NCI-H1092 (cell line): ENCODE data around the gene DTX1.
"Not testable (repeated sequence)": the region's sequence is repeated elsewhere in the genome, so short reads cannot be mapped to it uniquely, and the experiment has no call there.

Experiments used
- DNase-seq: peaks from one replicate; lab custom pipeline; 2025; lab: John Stamatoyannopoulos, UW

Gene DTX1

GRCh38 chr12:113114447-113115178 is 58.1 kb downstream of the DTX1 start:
- DNase-seq, result no peak

GRCh38 chr12:113115455-113116126 is 59.1 kb downstream of the DTX1 start:
- DNase-seq, result no peak

- no peak for DNase-seq
Measured at GRCh38 chr12:113116875-113117274, 60.3 kb downstream of the DTX1 start.

DNA sequence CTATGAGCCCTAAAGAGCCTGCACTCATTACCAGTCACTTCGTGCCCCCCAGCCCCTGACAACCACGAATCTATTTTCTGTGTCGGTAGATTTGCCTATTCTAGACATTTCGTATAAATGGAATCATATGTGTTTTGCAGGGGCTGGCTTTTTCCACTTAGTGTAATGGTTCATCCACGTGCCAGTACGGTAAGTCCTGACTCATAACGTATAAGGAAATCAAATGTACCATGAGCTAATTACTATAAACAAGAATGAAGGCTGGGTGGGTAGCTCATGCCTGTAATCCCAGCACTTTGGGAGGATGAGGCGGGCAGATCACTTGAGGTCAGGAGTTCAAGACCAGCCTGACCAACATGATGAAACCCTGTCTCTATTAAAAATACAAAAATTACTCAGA is 61.2 kb downstream of the DTX1 start:
- DNase-seq, result not testable (repeated sequence)

DNA sequence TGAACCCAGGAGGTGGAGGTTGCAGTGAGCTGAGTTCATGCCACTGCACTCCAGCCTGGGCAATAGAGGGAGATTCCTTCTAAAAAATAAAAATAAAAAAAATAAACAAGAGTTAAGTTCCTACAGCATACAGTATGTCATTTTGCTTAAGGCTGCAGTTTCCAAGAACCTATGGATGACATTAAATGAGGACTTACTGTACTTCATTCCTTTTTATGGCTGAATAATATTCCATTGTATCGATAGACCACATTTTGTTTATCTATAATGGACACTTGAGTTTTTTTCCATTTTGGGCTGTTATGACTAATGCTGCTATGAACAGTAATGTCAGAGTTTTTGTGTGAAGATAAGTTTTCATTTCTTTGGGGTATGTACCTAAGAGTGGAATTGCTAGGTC is 61.6 kb downstream of the DTX1 start:
- DNase-seq, result no peak

GRCh38 chr12:113119980-113120669 is 63.6 kb downstream of the DTX1 start:
- no peak for DNase-seq

DNA sequence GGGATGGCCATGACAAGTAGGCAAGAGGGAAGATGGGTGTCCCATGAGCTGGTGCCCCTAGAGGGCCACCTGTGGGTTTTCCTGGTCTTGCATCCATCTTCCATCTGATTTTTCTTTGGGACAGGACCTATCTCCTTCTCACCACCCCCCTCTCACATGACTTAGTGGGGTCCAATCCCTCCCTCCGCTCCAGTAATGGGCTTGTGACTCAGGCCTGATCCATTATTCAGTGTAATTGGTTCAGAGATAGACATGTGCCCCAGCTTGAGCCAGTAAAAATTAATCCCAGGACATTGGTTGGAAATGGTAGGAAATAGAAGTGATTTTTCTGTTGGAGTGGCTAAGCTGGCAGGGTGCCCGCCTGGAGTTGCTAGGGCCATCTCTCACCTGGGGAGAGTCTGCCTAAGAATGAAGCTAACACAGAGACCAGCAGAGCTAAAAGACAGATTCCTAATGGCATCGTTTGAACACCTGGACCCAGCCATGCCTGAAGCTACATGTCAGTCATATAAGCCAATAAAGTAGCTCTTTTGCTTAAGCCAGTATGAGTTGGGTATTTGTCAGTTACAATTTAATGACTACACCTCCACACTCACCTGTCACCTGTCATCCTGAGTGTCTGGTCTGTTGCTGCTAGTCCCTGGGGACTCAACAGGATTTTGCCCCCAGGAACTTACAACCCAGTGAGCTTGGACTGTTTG is 64.3 kb downstream of the DTX1 start:
- DNase-seq, result no peak

DNA sequence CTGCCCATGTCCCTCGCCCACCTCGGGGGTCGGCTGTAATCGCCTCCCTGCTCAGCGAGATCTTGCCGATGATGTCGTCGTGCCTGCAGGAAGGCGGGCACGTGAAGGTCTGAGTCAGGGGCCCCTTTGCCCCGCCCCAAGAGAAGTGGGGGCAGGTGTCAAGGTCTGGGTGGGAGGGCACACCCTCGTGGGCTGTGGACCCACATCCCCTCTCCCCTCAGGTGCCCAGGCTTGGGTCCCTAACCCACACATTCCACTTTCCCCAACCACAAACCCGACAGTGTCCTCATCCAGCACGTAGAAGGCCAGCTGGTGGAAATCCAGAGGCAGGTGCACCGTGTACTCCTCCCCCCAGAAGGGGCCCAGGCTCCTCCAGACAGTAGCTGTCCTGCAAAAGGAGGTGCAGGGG is 71.3 kb downstream of the DTX1 start:
- DNase-seq, result no peak

GRCh38 chr12:113128802-113129663 is 72.5 kb downstream of the DTX1 start:
- no peak for DNase-seq

DNA sequence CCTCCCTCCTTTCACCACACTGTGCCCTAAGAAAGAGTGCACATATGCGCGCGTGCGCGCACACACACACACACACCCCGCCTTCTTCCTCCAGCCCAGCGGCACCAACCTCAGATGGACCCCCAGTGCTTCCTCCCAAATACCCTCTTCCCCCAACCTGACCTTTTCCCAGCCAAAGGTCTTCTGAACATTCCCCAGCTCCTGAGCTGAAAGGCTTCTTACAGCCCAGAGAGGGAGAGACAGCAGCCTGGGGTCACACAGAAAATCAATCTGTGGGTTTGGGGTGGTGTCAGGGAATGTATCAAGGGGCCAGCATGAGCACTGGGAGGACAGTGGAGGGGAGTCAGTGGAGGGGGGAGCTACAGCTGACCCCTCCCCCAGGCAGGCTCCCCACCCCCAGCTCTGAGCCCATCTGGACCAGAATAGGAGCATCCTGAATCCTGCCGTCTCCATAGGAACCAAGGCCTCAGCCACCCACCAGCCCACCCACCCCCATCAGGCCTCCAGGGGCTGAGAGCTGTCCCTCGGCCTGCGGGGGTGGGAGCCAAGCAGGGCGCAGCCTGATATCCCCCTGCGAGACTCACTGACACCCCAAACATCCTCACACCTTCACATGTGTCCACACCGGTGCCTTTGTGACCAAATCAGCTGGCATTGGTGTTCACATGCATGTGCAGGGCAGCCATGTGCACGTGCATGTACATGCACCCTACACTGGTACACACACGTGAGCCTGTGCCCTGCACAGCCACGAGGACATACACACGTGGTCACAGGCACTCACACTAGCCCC is 73.3 kb downstream of the DTX1 start:
- DNase-seq, result no peak

- DNase-seq, result no peak
Measured at GRCh38 chr12:113130457-113131135, 74.1 kb downstream of the DTX1 start.

GRCh38 chr12:113131556-113131955 is 75.0 kb downstream of the DTX1 start:
- DNase-seq, result no peak

GRCh38 chr12:113133036-113133435 is 76.5 kb downstream of the DTX1 start:
- DNase-seq, result no peak

DNA sequence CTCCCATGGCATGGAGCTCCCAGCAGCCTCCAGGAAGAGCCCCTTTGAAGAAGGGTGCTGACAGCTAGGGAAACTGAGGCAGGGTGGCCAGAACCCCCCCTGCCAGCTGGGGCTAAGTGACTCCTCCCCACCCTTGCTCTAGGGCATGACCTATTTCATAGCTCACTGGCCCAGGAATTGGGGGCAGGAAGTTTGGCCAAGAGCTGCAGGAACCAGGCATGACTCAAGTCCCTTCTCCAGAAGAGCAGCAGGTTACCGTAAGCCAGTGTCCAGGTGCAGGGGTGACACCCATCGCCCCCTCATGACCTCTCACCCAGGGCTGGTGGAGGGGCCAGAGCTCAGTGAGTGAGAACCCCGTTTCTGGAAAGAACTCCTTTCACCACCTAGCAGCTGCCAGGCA is 77.1 kb downstream of the DTX1 start:
- no peak for DNase-seq

GRCh38 chr12:113134071-113134470 is 77.5 kb downstream of the DTX1 start:
- DNase-seq, result no peak

DNA sequence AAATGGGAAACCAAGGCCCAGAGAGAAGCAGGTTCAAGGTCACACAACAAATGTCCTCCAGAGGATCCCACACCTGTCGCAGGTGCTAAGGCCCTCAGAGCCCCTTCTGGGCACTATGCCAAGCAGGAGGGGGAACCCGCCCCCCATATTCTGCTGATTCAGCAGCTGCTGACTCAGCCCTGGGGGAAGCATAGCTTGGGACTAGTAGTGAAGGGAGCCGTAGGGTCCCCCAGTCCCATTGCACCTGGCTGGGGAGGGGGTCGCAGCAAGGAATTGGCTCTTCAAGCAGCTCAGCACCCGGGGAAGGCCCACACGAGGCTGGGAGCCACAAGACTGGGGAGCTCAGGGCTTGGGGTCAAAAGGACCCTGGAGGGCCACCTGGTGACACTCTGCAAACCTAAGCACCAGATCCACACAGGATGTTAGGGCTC is 78.0 kb downstream of the DTX1 start:
- DNase-seq, result no peak

DNA sequence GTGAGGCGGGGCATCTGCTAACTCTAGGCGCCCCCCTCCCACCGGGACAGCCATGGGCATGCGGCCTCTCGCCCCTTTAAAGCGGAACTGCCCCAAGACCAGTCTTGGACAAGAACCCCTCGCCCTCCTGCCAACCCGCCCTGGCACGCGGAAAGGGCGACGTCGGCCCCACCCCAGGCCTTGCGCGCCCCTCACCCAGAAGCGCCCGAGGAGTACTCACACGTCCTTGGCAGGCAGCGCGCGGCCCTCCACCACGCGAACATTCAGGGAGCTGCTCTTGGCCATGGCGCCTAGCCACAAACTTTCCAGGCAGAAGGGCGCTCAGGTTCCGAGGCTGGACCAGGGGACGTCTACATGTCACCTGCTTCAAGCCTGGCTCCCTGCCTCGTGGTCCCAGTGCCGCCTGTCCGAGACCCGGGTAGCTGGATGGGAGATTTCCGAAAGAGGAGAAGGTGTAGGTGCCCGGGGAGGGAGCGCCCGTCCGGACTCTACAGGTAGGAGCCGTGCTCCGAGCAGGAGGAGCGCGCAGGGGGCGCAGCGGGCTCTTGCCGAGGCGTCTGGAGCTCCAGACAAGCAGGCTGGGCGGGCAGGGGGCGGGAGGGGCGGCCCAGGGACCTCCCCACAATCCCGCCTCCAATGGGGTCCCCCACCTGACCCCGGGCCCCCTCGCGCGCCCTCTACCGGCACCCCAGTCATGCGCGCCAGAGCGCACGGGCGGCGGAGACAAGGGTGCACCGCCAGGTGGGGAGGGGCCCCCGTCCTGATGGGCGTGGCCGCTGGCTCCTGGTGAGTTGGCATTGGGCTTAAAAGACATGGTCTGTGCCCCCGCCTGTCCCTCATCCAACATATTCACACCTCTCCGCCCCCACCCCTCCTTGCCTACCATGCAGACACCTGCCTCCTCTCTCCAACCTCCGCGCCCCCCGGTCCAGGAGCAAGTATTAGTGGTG is 78.9 kb downstream of the DTX1 start, which contains the start of gene RASAL1:
RASAL1 (minus strand) TSS at position 584 of the 950 bp plus-strand sequence; CDS start at position 285, 299 bp downstream.
- DNase-seq, result no peak

- no peak for DNase-seq
Measured at GRCh38 chr12:113136128-113136989, 79.8 kb downstream of the DTX1 start.
